ENCODE data around the gene TMA7B.

TMA7B gene

GRCh38 chr22:39955675-39956074 lies 4.5 kb upstream of the TMA7B start:
- H3K4me1 ChIP-seq (ENCODE audit: insufficient read depth, poor library complexity, severe bottlenecking): peaks cover 3% of the 10 kb centered on the region
- H3K27me3 ChIP-seq (ENCODE audit: insufficient read depth, poor library complexity, severe bottlenecking): no peaks in the 10 kb centered on the region
- no peak overlapping the region for H3K4me3 ChIP-seq (ENCODE audit: severe bottlenecking)
- no peak overlapping the region for H3K27ac ChIP-seq (ENCODE audit: poor library complexity, severe bottlenecking)
- H3K36me3 ChIP-seq (ENCODE audit: low read depth): no peaks in the 10 kb centered on the region
- TF ChIP-seq, protein P1, sequence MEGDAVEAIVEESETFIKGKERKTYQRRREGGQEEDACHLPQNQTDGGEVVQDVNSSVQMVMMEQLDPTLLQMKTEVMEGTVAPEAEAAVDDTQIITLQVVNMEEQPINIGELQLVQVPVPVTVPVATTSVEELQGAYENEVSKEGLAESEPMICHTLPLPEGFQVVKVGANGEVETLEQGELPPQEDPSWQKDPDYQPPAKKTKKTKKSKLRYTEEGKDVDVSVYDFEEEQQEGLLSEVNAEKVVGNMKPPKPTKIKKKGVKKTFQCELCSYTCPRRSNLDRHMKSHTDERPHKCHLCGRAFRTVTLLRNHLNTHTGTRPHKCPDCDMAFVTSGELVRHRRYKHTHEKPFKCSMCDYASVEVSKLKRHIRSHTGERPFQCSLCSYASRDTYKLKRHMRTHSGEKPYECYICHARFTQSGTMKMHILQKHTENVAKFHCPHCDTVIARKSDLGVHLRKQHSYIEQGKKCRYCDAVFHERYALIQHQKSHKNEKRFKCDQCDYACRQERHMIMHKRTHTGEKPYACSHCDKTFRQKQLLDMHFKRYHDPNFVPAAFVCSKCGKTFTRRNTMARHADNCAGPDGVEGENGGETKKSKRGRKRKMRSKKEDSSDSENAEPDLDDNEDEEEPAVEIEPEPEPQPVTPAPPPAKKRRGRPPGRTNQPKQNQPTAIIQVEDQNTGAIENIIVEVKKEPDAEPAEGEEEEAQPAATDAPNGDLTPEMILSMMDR (IDR thresholded peaks at IDR 0.05; ENCODE audit: poor library complexity, severe bottlenecking): no peak
- H3K9me3 ChIP-seq (ENCODE audit: severe bottlenecking): no peaks in the 10 kb centered on the region
- DNase-seq (ENCODE audit: low spot score) (no peak), ATAC-seq (ENCODE audit: low read depth) (no peak)

- no peaks in the 10 kb centered on the region for H3K9me3 ChIP-seq (ENCODE audit: severe bottlenecking)
- no peak for ATAC-seq (ENCODE audit: low read depth)
- no peak overlapping the region for H3K27ac ChIP-seq (ENCODE audit: poor library complexity, severe bottlenecking)
- no peaks in the 10 kb centered on the region for H3K36me3 ChIP-seq (ENCODE audit: low read depth)
- TF ChIP-seq, protein P1 (IDR thresholded peaks at IDR 0.05; ENCODE audit: poor library complexity, severe bottlenecking): no peak
- no peaks in the 10 kb centered on the region for H3K27me3 ChIP-seq (ENCODE audit: insufficient read depth, poor library complexity, severe bottlenecking)
- DNase-seq (ENCODE audit: low spot score): no peak
- no peak overlapping the region for H3K4me3 ChIP-seq (ENCODE audit: severe bottlenecking)
- peaks cover 9% of the 10 kb centered on the region for H3K4me1 ChIP-seq (ENCODE audit: insufficient read depth, poor library complexity, severe bottlenecking)
Observed at GRCh38 chr22:39956932-39957664, 3.1 kb upstream of the TMA7B start.

DNA sequence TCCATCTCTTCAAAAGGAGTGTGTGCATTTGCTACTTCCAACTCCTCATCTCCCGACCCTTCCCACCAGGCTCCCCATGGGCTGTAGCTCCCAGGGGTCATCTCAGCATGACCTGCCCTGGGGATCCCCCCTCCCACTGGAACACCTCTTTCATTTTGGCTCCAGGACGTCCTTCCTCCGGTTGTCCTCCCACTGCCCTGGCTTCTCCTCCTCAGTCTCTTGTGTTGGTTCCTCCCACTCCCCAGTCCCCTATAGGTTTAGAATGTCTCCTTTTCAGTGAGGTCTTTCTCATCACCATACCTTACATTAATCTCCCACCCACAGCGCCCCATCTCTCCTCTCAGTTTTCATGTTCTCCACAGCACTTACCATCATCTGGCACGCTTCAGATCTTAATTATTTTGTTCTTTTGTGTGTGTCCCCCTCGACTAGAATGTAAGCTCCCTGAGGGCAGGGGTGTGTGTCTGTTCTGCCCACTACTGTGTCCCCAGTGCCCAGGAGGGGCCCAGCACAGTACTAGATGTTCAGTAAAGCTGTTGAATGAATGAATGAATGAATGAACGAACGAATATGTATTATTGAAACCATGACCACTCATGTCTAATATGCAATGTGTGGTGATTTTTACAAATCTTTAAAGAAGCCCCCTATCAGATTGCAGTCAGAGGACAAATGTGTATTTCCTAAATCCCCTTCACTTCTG lies 2.0 kb upstream of the TMA7B start:
- Histone ChIP-seq H3K9me3 (ENCODE audit: severe bottlenecking) (no peaks in the 10 kb centered on the region), H3K4me3 (ENCODE audit: severe bottlenecking) (no peak overlapping the region), H3K36me3 (ENCODE audit: low read depth) (no peaks in the 10 kb centered on the region), H3K27ac (ENCODE audit: poor library complexity, severe bottlenecking) (no peak overlapping the region), H3K27me3 (ENCODE audit: insufficient read depth, poor library complexity, severe bottlenecking) (no peaks in the 10 kb centered on the region), H3K4me1 (ENCODE audit: insufficient read depth, poor library complexity, severe bottlenecking) (peaks cover 9% of the 10 kb centered on the region)
- DNase-seq (ENCODE audit: low spot score) (no peak), ATAC-seq (ENCODE audit: low read depth) (no peak)
- TF ChIP-seq, protein P1 (IDR thresholded peaks at IDR 0.05; ENCODE audit: poor library complexity, severe bottlenecking): no peak

- no peaks in the 10 kb centered on the region for H3K9me3 ChIP-seq (ENCODE audit: severe bottlenecking)
- H3K27me3 ChIP-seq (ENCODE audit: insufficient read depth, poor library complexity, severe bottlenecking): no peaks in the 10 kb centered on the region
- ATAC-seq (ENCODE audit: low read depth): no peak
- peaks cover 9% of the 10 kb centered on the region for H3K4me1 ChIP-seq (ENCODE audit: insufficient read depth, poor library complexity, severe bottlenecking)
- H3K27ac ChIP-seq (ENCODE audit: poor library complexity, severe bottlenecking): no peak overlapping the region
- TF ChIP-seq, protein P1 (IDR thresholded peaks at IDR 0.05; ENCODE audit: poor library complexity, severe bottlenecking): no peak
- no peak overlapping the region for H3K4me3 ChIP-seq (ENCODE audit: severe bottlenecking)
- no peak for DNase-seq (ENCODE audit: low spot score)
- no peaks in the 10 kb centered on the region for H3K36me3 ChIP-seq (ENCODE audit: low read depth)
Observed at GRCh38 chr22:39958949-39959639, 1.1 kb upstream of the TMA7B start.
